ENCODE results near the gene UBE2S. TPM values are rescaled to one million over a fixed set of nuclear protein-coding genes. Genes with fewer than 3 reads are reported as not detected.

Gene UBE2S
- total RNA-seq, 1 experiment from 2014 or later = 393 TPM

- H4K20me1 ChIP-seq (ENCODE audit: control insufficient read depth, insufficient read depth, insufficient read length) = no peaks in the 10 kb centered on the region
- H3K79me1 ChIP-seq (ENCODE audit: insufficient read depth, low read depth, low read length, poor library complexity, severe bottlenecking) = no peaks in the 10 kb centered on the region
- no peak overlapping the region for H3K4ac ChIP-seq (ENCODE audit: low read depth, low read length)
- H4K5ac ChIP-seq (ENCODE audit: insufficient read length, low read depth, low read length) = no peak overlapping the region
- no peak overlapping the region for H2AFZ ChIP-seq (ENCODE audit: low read length)
- no peak overlapping the region for H3K27ac ChIP-seq (ENCODE audit: insufficient read length, low read depth, low read length)
- peaks cover 12 to 30% of the 10 kb centered on the region in 2 experiments for H3K4me1 Mint-ChIP-seq
- peaks cover 6% of the 10 kb centered on the region for H3K23me2 ChIP-seq (ENCODE audit: insufficient read length, low read depth, low read length, poor library complexity, severe bottlenecking)
- no peaks in the 10 kb centered on the region for H3K9me3 Mint-ChIP-seq
- H2BK5ac ChIP-seq (ENCODE audit: insufficient read length, low read length) = no peak overlapping the region
- H3K36me3 Mint-ChIP-seq (ENCODE audit: insufficient read depth in 1 of 3, low read depth in 3 of 3) = no peaks in the 10 kb centered on the region
- H3K18ac ChIP-seq (ENCODE audit: insufficient read length, low read depth, low read length) = no peak overlapping the region
- no peak overlapping the region for H3K4me2 ChIP-seq (ENCODE audit: insufficient read depth, insufficient read length, low read length)
- H3K14ac ChIP-seq (ENCODE audit: insufficient read depth, low read length) = no peak overlapping the region
- H3K27me3 ChIP-seq (ENCODE audit: insufficient read depth, low read length) = no peaks in the 10 kb centered on the region; the same call in 1 of the 2 replicates
- no peak overlapping the region for H3K4me3 Mint-ChIP-seq
- H3T11ph ChIP-seq (ENCODE audit: low read length) = no peak overlapping the region
- H3K4me1 ChIP-seq (ENCODE audit: insufficient read depth, low read length) = no peaks in the 10 kb centered on the region
- no peak overlapping the region for H2BK15ac ChIP-seq (ENCODE audit: low read depth, low read length)
- H2BK20ac ChIP-seq (ENCODE audit: low read depth, low read length, poor library complexity, severe bottlenecking) = no peak overlapping the region
- H2BK12ac ChIP-seq (ENCODE audit: insufficient read length, low read depth, low read length) = no peak overlapping the region
- H3K27me3 Mint-ChIP-seq (ENCODE audit: low read depth) = peaks cover 55% of the 10 kb centered on the region
- no peak for DNase-seq
- H3K56ac ChIP-seq (ENCODE audit: insufficient read length, low read depth, low read length) = no peak overlapping the region
- H2AK5ac ChIP-seq (ENCODE audit: insufficient read length, low read length) = no peak overlapping the region
- H4K91ac ChIP-seq (ENCODE audit: insufficient read length, low read depth, low read length) = no peak overlapping the region
- no peak overlapping the region for H4K8ac ChIP-seq (replicated peaks; ENCODE audit: insufficient read length, low read depth, low read length)
- WGBS (ENCODE audit: extremely low coverage, insufficient read length, low lambda C conversion rate) = no CpG with 5 or more reads among the region's 8 CpGs
- no peak for TF ChIP-seq CTCF (conservative IDR thresholded peaks at IDR 0.05)
- H2BK120ac ChIP-seq (ENCODE audit: low read depth, low read length, poor library complexity, severe bottlenecking) = no peak overlapping the region
- H3K27ac Mint-ChIP-seq = no peak overlapping the region
- no peaks in the 10 kb centered on the region for H3K9me3 ChIP-seq (ENCODE audit: control insufficient read depth, low read depth, low read length)
- no peaks in the 10 kb centered on the region for H3K79me2 ChIP-seq (ENCODE audit: insufficient read depth, low read length)
- no peak overlapping the region for H3K9ac ChIP-seq (ENCODE audit: extremely low read depth, insufficient read length, low read length)
- no peak overlapping the region for H3K23ac ChIP-seq (ENCODE audit: insufficient read length, low read depth, low read length)
Measured at GRCh38 chr19:55365245-55365644, 42.3 kb downstream of the UBE2S start.
